ENCODE results near the gene ZSCAN12.

ZSCAN12 gene

GRCh38 chr6:28333599-28334018, 65.9 kb downstream of the ZSCAN12 start:
- no peak for TF ChIP-seq CTCF (IDR thresholded peaks at IDR 0.05; ENCODE audit: low read depth, low read length)
- Histone ChIP-seq H3K27ac (no peak overlapping the region), H3K9me3 (ENCODE audit: severe bottlenecking) (no peaks in the 10 kb centered on the region), H3K27me3 (ENCODE audit: insufficient read depth, low read depth, severe bottlenecking) (no peaks in the 10 kb centered on the region), H3K36me3 (peaks cover 5% of the 10 kb centered on the region; the same call in 1 of the 2 replicates), H3K4me3 (ENCODE audit: low read depth, low read length) (no peak overlapping the region)
- DNase-seq, result no peak

- Histone ChIP-seq H3K27me3 (ENCODE audit: insufficient read depth, low read depth, severe bottlenecking) (no peaks in the 10 kb centered on the region), H3K36me3 (peaks cover 5% of the 10 kb centered on the region; the same call in 1 of the 2 replicates), H3K4me3 (ENCODE audit: low read depth, low read length) (no peak overlapping the region), H3K27ac (no peak overlapping the region), H3K9me3 (ENCODE audit: severe bottlenecking) (peaks cover 5% of the 10 kb centered on the region)
- TF ChIP-seq CTCF (IDR thresholded peaks at IDR 0.05; ENCODE audit: low read depth, low read length), result no peak
- no peak for DNase-seq
Measured at GRCh38 chr6:28333047-28333446, 66.5 kb downstream of the ZSCAN12 start.

GRCh38 chr6:28330041-28330440, 69.5 kb downstream of the ZSCAN12 start:
- peaks cover 28% of the 10 kb centered on the region for H3K9me3 ChIP-seq (ENCODE audit: severe bottlenecking)
- DNase-seq, result no peak

More at GRCh38 chr6:28330041-28330440, 69.5 kb downstream of the ZSCAN12 start:
- Histone ChIP-seq H3K27ac (no peak overlapping the region), H3K4me3 (ENCODE audit: low read depth, low read length) (no peak overlapping the region), H3K27me3 (ENCODE audit: insufficient read depth, low read depth, severe bottlenecking) (no peaks in the 10 kb centered on the region), H3K36me3 (peaks cover 25% of the 10 kb centered on the region)
- TF ChIP-seq CTCF (IDR thresholded peaks at IDR 0.05; ENCODE audit: low read depth, low read length), result no peak
